Measurements from ENCODE around the gene PIGH.

GRCh38 chr14:67619446-67620216 lies 19.6 kb upstream of the PIGH start, which contains the start of gene ARG2:
- peak in 1 of 5 experiments; percentile 27 for TF ChIP-seq CTCF (IDR thresholded peaks at IDR 0.05)
- no peak for TF ChIP-seq EP300 (IDR thresholded peaks at IDR 0.05; ENCODE audit: low read depth)
- TF ChIP-seq POLR2AphosphoS5 (IDR thresholded peaks at IDR 0.05): peak; percentile 74 to 90 (median 82)

All from transverse colon (tissue), 4 donors.